Fibroblast of skin of back (primary cell): ENCODE data around the gene TMEM115.
A peak's percentile ranks its signal among the peaks of the same experiment; 100 is the strongest.

ENCODE experiments used
- DNase-seq: peaks from one replicate; pipeline ENCODE4 v3.0.0-alpha.2; 2013

The TMEM115 gene

GRCh38 chr3:50352781-50353180 is 6.5 kb downstream of the TMEM115 start:
- DNase-seq: peak; percentile 45

GRCh38 chr3:50351323-50351697 is 8.0 kb downstream of the TMEM115 start:
- DNase-seq: no peak

GRCh38 chr3:50350527-50351322 is 8.6 kb downstream of the TMEM115 start, which contains the start of the genes CYB561D2 and NPRL2:
Gene CYB561D2 (plus strand): TSS chr3:50350862. CDS start chr3:50351434, 572 bp downstream.
Gene NPRL2 (minus strand): TSS chr3:50350775. CDS start chr3:50350652, 123 bp downstream.
- peak; percentile 94 for DNase-seq

GRCh38 chr3:50350213-50350526 is 9.2 kb downstream of the TMEM115 start:
- DNase-seq: no peak

GRCh38 chr3:50347187-50347813 is 12.0 kb downstream of the TMEM115 start:
- peak; percentile 76 for DNase-seq

- DNase-seq: peak; percentile 43
These were observed 13.6 kb downstream of the TMEM115 start, which contains the start of gene ZMYND10 for GRCh38 chr3:50345586-50346234. Gene ZMYND10 (minus strand): TSS chr3:50345732. CDS start chr3:50345579, 153 bp downstream.

- DNase-seq: no peak
These were observed 14.3 kb downstream of the TMEM115 start for GRCh38 chr3:50345008-50345407.

- no peak for DNase-seq
These were observed 16.3 kb downstream of the TMEM115 start for GRCh38 chr3:50342813-50343633.

GRCh38 chr3:50341996-50342650 is 17.2 kb downstream of the TMEM115 start:
- DNase-seq: no peak

GRCh38 chr3:50341537-50341936 is 17.8 kb downstream of the TMEM115 start:
- no peak for DNase-seq

- DNase-seq: peak; percentile 67
These were observed 18.6 kb downstream of the TMEM115 start, which contains the start of gene RASSF1 for GRCh38 chr3:50340448-50341329. Gene RASSF1 (minus strand): TSS chr3:50340836. CDS start chr3:50340805, 31 bp downstream.

- no peak for DNase-seq
These were observed 19.2 kb downstream of the TMEM115 start for GRCh38 chr3:50340147-50340447.

- peak; percentile 73 for DNase-seq
These were observed 19.7 kb downstream of the TMEM115 start for GRCh38 chr3:50339485-50340146.

GRCh38 chr3:50338965-50339364 is 20.4 kb downstream of the TMEM115 start:
- DNase-seq: no peak

GRCh38 chr3:50337175-50337861 is 22.0 kb downstream of the TMEM115 start:
- DNase-seq: peak; percentile 99

GRCh38 chr3:50336452-50337174 is 22.7 kb downstream of the TMEM115 start:
- DNase-seq: peak; percentile 32

- DNase-seq: no peak
These were observed 24.8 kb downstream of the TMEM115 start for GRCh38 chr3:50334339-50335075.

- peak; percentile 50 for DNase-seq
These were observed 25.5 kb downstream of the TMEM115 start for GRCh38 chr3:50333744-50334328.
